ENCODE measurements around the gene NPR2. TPM values are rescaled to one million over a fixed set of nuclear protein-coding genes. Genes with fewer than 3 reads are reported as not detected.

Gene NPR2
- total and polyA plus RNA-seq, 2 donors (not counting 3 experiments of a cell fraction or from before 2014, with no cell fraction given) = 16.4 to 25.6 TPM

- H3K27me3 ChIP-seq (ENCODE audit: control insufficient read depth in 2 of 2, insufficient read depth in 2 of 2, low read length in 2 of 2) = no peaks in the 10 kb centered on the region
- no peak overlapping the region for H3K27ac ChIP-seq (ENCODE audit: insufficient read depth, low read depth, low read length)
- CTCF ChIA-PET = interaction anchor here (1.0 to 4.2 kb wide), 12 partner anchors 10 to 110 kb away, joined by 3 to 21 read pairs (median 6); partner anchors contain the start of genes GBA2, MSMP and RGP1
- no peak overlapping the region for H2AFZ ChIP-seq (ENCODE audit: low read depth, low read length)
- H4K20me1 ChIP-seq (replicated peaks; ENCODE audit: control insufficient read depth, extremely low read depth, insufficient read depth, low read length) = no peaks in the 10 kb centered on the region
- POLR2A ChIA-PET = interaction anchor here (2.0 kb wide), 1 partner anchor 11 kb away, joined by 4 read pairs; no protein-coding TSS in a partner anchor
- TF ChIP-seq GATA2 (IDR thresholded peaks at IDR 0.05; ENCODE audit: insufficient read depth, insufficient read length, low read depth, low read length) = no peak
- TF ChIP-seq JUN (IDR thresholded peaks at IDR 0.05; ENCODE audit: borderline replicate concordance, insufficient read depth, insufficient read length, low read depth) = no peak
- no peak for TF ChIP-seq FOS (IDR thresholded peaks at IDR 0.05; ENCODE audit: borderline replicate concordance, insufficient read depth, low read length)
- no peak for TF ChIP-seq EZH2 (IDR thresholded peaks at IDR 0.05; ENCODE audit: borderline replicate concordance, low read depth, low read length, severe bottlenecking)
- no peak for TF ChIP-seq CTCF (IDR thresholded peaks at IDR 0.05; ENCODE audit: extremely low read depth in 1 of 2, insufficient read depth in 1 of 2, low read depth in 1 of 2, low read length in 2 of 2)
- TF ChIP-seq POLR2A (IDR thresholded peaks at IDR 0.05; ENCODE audit: low read depth, low read length) = no peak
- TF ChIP-seq MAX (IDR thresholded peaks at IDR 0.05; ENCODE audit: insufficient read depth, insufficient read length) = no peak
- TF ChIP-seq POLR2AphosphoS5 (IDR thresholded peaks at IDR 0.05; ENCODE audit: insufficient read depth, low read depth, low read length) = no peak
- no peak for TF ChIP-seq MYC (IDR thresholded peaks at IDR 0.05; ENCODE audit: low read depth, low read length)
- dilution Hi-C loops (cut with MboI; ENCODE audit: extremely low pct_ligation_motif_present, low sequenced_read_pairs) (no loop called here), intact Hi-C loops (cut with micrococcal nuclease) (loop anchor here (1.0 to 2.0 kb wide), 2 partner anchors 12 to 15 kb away; no protein-coding TSS in a partner anchor)
- H3K36me3 ChIP-seq (ENCODE audit: control insufficient read depth in 2 of 2, extremely low read depth in 1 of 2, insufficient read depth in 2 of 2, low read length in 2 of 2) = no peaks in the 10 kb centered on the region
- BruUV-seq (replicated peaks) = no TSS peak
- peak overlapping the region; percentile 78 for H3K4me2 ChIP-seq (ENCODE audit: insufficient read depth, low read length)
- FAIRE-seq (no peak), DNase-seq (ENCODE audit: low read depth, low spot score) (no peak)
- H3K9me1 ChIP-seq (replicated peaks; ENCODE audit: control insufficient read depth, extremely low read depth, insufficient read depth, low read length) = no peaks in the 10 kb centered on the region
- peaks cover 36% of the 10 kb centered on the region for H3K4me1 ChIP-seq (ENCODE audit: control insufficient read depth, extremely low read depth, insufficient read depth, low read length)
- no peak overlapping the region for H3K4me3 ChIP-seq (replicated peaks in 1 of 3; ENCODE audit: insufficient read depth in 1 of 3, low read depth in 1 of 3, low read length in 3 of 3)
- no peaks in the 10 kb centered on the region for H3K79me2 ChIP-seq (ENCODE audit: control insufficient read depth, insufficient read depth, low read length)
- H3K9me3 ChIP-seq (replicated peaks; ENCODE audit: control insufficient read depth, insufficient read depth, low read length) = no peaks in the 10 kb centered on the region
- H3K9ac ChIP-seq (replicated peaks; ENCODE audit: extremely low read depth, insufficient read depth, low read length) = no peak overlapping the region
These were observed 19.4 kb upstream of the NPR2 start for GRCh38 chr9:35771943-35772342.
